Tongue (tissue), 2 donors: ENCODE measurements around the gene GRM1. TPM values are rescaled to one million over a fixed set of nuclear protein-coding genes. Genes with fewer than 3 reads are reported as not detected.

ENCODE experiments used
- DNase-seq: peaks from one replicate; pipeline ENCODE4 v3.0.0-alpha.2; 2015
- total RNA-seq: library from RNA; depleted of rRNA; stranded (reverse); fragments of >200 nt; gene quantifications from one replicate; pipeline ENCODE4 v1.2.3, GENCODE V29; 2014

The GRM1 gene
- total RNA-seq, 1 donor from 2014 or later = not detected

DNA sequence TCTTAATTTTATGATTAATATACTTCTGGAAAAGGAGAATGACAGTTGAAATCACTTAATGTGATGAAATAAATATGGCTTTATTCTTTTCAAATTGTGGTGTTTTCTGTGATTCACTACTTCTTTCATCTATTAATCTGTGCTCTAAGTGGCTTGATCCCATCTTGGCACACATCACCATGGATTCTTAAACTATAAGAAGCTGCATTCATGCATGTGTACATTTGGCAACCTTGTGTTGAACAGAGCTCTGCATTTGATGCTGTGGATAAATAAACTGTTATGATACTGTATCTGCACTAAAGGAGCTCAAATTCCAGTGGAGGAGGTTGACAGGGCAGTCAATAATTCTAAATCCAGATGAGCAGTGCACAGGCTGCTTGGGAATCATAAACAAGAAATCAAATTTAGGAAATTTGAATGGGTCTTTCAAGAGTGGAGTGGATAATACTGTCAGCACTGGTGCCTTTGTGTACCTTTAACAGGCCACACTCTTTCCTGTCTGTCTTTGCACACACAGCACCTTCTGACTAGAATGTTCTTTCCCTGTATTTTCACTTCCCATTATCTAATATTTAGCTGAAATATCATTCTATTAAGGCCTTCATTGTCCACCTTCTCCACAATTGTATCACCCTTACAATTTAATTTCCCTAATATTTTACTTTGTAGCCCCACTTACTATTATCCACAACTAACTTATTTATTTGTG lies 252.9 kb downstream of the GRM1 start:
- peak; percentile 47 for DNase-seq

DNA sequence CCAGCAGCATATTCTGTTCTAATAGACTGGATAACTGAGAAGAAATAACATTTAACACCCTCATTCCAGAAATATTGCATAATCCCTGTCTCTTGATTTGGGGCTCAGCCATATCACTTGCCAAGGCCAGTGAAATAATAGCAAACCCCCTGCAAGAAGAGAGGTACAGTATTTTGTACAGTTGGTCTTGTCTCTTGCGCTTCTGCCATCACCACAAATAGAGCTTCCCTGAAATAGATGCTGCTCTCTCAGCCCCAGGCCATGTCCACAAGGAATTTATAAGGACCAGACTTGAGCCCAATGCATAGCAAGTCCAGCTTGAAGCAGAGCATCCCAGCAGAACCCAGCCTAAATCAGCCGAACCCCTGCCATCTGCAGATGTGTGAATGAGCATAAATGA lies 254.0 kb downstream of the GRM1 start:
- DNase-seq = no peak

DNA sequence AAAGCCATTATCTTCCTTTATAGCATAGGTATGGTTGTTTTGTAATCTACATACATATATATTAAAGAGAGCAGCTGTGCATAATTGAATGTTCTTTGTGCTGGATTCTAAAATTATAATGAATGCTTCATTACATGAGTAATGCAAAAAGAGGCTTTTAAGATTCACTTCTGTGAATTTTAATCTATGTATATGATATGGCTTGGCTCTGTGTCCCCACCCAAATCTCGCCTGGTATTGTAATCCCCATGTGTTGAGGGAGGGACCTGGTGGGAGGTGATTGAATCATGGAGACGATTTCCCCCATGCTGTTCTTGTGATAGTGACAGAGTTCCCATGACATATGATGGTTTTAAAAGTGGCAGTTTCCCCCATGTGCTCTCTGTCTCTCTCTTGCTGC lies 255.4 kb downstream of the GRM1 start:
- no peak for DNase-seq

DNA sequence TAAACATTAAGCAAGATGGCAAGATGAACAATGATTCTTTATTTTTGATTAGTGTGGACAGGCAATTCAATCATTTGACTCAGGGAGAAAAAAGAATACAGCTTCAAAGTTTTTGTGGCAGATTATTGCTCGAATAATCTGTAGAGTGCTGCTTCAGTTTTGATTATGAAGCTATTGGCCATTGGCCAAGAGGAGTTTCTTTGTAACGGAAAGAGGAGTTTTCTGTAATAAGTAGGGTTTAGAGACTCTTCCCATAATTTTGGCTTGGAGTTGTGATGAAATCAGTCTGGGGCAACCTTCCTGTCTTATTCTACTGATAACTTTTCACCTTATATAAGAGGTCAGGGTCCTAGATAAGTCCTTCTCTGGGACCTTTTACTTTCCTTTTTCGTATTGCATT lies 258.1 kb downstream of the GRM1 start:
- DNase-seq = peak; percentile 10

DNA sequence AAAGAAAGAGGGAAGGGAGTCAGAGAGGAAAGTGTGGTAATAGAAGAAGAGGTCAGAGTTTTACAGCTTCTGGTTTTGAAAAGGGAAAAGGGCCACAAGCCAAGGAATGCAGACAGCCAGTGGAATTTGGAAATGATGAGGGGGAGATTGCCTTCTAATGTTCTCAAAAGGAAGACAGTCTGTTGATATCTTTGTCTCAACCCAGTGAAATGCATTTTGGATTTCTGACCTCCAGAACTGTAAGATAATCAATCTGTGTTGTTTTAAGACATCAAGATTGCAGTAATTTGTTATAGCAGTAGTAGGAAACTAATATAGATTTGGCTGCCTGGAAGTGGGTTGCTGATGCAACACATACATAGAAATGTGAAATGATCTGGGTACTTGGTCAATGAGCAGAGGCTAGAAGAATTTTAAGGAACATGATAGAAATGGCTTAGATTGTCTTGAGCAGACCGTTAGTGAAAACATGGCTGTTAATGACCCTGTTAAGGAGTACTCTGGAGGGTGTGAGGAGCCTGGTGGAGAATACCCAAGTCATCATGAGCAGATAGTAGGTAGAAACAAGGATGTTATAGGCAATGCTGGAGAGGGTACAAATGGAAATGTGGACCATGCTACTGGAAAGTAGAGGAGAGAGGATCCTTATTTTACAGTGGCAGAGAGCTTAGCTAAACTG lies 259.0 kb downstream of the GRM1 start:
- no peak for DNase-seq

DNA sequence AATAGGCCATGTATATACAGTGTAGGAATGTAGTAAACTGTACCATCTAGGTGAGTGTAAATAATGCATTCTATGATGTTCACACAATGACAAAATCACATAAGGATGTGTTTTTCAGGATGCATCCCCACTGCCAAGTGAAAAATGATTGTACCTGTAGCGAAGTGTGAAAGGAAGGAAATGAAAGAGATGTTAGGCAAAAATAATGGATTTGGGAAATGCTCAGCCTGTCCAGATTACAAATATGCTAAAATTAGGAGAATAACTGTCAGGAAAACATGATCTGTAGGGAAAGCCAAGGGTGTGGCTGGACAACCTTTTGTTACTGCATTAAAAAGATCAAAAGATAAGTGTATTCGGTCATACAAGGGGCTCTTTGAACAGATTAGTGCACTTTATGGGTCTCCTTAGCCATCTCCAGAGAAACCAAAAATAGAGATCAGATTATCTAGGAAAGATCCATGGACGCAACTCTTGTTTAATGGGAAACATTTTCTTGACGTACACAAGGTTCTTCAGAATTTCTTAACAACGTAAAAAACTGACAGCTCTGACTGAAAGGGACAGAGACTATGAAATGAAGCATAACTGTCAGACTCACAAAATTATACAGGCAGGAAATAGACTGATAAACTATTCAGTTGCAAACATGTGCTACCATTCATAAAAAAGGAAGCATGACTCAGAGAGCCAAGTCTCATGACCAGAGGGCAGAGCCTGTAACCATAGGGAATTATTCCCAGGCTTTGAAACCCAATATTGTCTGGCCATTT lies 261.1 kb downstream of the GRM1 start:
- DNase-seq = peak; percentile 10

DNA sequence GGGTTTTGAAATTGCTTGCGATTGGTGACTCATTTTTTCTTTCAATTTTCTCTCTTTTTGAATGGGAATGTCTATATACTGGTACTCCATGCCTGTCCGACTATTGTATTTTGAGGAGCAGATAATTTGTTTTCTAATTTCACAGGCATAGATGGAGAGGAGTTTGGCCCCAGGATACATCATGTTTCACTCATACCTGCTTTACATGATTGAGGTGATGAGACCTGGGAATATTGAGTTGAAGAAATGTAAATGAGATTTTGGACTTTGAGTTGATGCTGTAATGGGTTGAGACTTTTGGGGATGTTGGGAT lies 261.7 kb downstream of the GRM1 start:
- no peak for DNase-seq

DNA sequence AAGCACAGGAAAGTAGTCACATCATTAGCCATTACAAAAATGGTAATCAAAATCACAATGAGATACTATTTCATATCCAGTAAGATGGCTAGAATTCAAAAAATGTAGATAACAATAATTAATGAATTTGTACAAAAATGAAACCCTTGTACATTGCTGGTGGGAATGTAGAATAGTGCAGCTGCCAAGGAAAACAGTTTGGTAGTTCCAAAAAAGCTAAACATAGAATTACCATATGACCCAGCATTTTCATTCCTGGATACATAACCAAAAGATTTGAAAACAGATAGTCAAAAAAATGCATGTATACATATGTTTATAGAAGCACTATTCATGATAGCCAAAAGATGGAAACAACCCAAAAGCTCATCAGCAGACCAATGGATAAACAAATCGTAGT lies 263.6 kb downstream of the GRM1 start:
- no peak for DNase-seq

DNA sequence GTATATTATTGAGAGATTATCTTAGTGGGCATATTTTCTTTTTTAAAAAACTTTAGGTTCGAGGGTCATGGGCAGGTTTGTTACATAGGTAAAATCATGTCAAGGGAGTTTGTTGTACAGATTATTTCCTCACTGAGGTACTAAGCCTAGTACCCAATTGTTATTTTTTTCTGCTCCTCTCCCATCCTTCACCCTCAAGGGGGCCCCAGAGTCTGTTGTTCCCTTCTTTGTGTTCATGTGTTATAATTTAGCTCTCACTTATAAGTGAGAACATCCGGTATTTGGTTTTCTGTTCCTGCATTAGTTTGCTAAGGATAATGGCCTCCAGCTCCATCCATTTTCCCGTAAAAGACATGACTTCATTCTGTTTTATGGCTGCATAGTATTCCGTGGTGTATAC lies 266.8 kb downstream of the GRM1 start:
- no peak for DNase-seq

DNA sequence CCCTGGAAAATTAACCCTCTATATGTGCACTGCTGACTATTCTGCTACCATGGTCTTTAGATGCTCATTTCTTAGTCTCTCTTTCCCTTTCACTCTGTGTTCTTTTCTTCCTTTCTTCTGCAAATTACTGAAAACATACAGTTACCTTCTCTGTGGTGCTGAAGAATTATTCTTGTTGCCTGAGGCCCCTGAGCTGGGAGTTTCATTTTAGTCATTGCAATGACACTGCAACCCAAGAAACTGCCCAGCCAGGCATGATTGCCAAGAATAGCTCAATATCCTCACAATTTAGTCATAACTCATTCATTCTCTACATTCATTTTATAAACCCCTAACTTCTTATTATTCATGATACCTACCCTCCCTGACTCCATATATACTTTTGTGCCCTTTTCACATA lies 269.0 kb downstream of the GRM1 start:
- no peak for DNase-seq

DNA sequence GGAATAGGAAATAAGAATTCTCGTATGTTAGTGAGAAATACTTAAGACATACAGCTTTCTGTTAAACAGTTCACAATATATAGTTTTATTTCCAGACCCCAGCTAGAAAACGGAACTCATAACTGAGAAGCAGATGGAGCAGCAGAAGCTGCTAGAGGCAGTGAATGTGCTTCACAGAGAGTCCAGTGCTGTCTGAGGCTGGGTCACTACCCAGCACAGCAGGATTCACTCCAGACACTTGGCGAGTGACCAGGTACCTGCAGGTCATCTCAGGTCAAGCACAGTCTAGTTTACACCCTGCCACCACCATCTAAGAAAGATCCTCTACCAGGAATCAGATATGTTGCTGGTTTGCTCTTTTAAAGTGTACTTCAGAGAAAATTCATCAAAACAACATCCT lies 271.7 kb downstream of the GRM1 start:
- DNase-seq = no peak

DNA sequence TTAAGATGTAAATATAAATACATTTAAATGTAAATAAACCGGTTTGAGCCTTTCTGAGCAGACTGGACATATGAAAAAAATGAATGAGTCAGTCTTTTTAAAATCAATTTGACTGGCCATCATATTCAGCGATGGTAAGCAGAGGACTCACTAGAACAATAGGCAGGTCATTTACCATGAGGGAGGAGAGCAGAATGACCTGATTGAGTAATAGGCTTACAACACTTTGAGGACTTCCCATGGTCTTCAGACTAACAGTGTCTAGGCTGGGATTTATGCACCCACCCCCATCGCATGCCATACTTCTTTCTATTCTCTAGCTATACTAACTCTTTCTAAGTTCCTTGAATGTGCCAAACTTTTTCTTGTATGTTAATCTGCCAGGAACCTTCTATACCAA lies 272.9 kb downstream of the GRM1 start:
- no peak for DNase-seq

DNA sequence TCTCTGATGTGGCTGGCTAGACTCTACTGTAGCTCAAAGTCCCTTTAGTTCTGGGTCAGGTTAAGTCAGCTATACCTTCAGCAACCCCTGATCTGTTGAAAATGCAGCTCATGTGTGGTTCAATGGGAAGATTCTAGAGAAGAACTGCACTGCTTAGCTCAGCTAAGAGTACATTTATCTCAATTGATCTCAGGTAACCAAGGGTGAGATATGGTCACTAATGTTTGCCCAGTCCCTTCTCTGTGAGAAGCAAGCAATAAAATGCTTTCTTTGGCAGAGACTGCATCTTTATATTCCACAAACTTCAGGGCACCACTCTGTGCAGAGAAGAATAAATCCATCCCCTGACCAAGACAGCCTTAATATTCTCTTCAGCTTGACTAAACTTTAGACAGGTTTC lies 274.1 kb downstream of the GRM1 start:
- DNase-seq = no peak

DNA sequence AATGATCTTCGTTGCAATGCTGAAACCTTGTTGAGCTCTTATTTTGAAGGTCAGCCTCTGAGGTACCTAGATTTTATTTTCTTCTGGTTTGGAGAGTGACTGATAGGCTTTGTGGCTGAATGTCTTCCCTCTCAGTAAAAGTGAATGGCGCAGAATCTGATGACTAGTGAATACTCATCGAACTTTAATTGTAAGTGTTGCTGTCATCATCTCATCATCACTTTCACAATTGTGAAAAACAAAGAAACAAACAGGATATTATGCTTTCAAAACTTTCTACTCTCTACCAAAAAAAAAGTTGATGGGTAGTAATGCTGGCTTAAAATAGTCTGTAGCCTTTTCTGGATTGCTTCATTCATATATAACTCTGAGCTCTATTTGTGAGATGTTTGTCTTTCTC lies 275.3 kb downstream of the GRM1 start:
- DNase-seq = no peak

DNA sequence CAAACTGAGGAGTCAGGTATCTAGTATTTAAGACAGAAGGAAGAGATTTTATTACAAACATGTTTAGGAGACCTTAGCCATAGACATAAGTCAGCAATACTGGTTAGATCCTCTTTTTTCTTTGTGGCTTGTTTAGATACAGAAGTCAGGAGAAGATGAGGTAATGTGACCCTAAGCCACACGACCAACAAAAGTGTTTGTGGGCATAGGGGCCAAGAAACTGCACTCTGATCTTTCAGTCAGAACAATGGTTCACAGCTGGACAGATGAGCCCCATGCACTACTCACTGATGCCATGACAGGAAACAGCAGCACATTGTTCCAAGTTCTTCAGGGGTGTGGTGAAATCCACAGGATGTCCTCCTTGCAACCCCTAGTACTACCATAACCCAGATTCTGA lies 276.2 kb downstream of the GRM1 start:
- DNase-seq = no peak

DNA sequence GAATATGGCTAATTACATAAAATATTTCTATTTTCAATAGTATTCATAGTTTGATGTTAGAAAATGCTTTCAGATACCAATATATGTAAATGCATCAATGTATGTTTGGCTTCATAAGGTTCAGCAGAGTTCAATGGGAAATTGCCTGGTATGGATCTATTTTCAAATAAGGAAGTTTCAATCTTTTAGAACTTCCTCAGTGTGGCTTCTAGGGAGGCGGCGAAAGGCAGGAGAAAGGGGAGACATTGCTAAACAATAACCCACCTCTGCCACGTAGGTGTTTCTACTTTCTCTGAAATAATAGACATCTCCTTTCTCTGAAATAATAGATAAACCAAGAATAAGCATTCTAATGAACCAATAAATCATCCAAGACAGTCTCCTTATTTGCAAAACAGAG lies 277.1 kb downstream of the GRM1 start:
- no peak for DNase-seq

DNA sequence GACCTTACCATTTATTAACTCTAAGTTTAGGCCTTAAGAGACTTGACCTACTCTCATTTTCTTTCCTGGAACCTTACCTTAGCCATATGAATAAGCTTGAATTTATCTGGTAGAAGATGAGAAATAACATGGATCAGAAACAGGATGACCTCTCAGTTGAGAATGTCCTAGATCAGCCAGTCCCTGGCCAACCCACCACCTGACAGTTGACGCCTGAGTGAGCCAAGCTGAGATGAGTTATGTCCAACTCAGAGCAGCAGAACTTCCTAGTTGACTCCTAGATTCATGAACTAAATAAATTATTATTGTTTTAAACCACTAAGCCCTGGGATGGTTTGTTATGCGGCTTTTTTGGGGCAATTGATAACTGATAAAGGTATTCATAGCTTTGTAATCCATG lies 281.8 kb downstream of the GRM1 start:
- DNase-seq = no peak

DNA sequence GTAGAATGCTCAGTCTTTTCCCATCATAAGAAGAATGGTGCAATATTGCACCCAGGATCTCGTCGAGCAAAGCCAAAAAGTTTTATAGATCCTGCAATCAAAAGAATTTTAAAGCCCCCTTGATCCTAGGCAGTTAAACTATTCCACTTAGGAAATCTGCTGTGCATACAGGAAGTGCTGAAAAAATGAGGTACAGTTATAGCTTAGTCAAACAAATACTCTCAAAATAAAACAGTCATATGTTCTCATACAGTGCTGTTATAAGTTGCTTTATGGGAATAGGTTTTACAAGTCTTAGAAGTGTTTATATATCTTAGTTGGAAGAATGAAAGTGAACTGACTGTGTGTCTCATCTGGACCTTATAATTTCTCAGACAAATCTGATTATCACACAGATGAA lies 282.2 kb downstream of the GRM1 start:
- no peak for DNase-seq

DNA sequence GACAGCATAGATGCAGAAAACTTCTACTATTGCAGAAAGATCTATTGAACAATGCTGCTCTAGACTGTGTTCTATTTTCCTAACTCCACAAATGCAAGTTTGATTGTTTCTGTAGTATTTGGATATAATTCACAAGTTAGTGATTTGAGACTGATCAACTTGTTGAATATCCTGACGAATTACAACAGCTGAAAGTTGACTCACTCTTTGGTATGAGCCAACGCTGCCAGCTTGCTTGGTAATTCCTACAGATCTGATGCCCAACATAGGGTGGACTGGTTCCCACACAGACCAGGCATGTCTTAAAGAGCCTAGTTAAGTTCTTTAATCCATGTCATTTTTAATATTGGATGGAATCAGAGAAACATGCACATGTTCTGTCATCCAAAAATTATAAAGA lies 283.7 kb downstream of the GRM1 start:
- DNase-seq = peak; percentile 90

DNA sequence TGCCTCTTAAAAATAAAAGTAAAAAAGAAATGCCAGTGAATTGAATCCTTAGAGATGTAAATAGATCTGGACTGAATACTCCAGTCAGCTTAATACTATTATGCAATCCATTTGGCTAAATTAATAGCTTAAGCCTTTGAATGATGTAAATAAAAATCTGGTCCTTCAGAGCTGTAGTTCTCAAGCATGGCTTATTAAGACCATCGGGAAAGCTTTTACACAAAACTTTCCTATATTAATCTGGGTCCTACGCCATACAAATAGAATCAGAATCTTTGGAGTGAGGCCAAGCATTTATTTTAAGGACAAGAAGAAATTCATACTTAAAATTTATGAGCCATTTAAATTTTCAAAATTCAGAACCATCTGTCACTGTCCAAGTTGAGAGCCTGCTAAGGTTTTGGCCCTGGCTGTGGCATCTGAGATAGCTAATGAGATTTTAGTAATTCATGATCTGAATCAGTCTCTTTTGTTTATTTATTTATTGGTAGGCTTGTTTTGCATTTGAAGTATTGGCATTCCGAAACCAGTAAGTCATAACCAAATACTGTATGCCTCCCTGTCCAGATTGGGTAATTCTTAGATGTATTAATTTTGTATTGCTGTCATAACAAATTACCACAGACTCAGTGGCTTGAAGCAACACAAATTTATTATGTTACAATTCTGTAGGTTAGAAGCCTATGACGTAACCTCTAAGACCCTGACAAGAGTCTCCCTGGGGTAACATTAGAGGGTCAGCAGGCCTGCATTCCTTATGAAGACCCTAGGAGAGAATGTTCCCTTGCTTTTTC lies 286.7 kb downstream of the GRM1 start:
- peak; percentile 20 for DNase-seq

DNA sequence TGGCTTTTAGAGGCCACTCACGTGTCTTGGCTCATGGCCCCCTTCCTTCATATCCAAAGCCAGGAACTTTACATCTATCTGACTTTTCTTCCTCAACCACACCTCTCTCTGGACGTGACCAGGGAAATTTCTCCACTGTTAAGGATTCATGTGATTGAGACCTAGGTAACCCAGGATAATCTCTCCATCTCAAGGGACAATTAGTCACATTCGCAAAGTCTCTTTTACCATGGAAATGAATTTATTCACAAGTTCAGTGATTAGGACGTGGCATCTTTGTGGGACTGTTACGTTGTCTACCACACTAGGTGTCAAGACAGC lies 287.3 kb downstream of the GRM1 start:
- no peak for DNase-seq

DNA sequence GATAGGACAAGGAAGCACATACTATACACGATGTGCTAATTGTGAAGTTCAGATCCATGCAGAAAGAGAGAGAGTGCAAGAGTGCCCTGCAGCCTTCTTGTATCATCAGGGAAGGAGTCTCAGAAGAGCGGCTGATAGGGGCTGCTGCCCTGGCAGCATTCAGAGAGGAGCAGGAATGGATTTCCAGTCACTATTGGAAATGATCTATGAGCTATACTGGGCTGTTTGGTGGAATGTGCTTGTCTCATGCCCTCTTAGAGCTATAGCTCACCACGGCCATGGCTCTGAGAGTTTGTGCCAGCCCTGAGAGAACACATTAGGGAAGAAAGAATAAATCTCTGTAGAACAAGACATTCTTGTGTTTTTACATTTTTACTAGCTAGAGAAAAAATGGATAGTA lies 302.2 kb downstream of the GRM1 start:
- no peak for DNase-seq

DNA sequence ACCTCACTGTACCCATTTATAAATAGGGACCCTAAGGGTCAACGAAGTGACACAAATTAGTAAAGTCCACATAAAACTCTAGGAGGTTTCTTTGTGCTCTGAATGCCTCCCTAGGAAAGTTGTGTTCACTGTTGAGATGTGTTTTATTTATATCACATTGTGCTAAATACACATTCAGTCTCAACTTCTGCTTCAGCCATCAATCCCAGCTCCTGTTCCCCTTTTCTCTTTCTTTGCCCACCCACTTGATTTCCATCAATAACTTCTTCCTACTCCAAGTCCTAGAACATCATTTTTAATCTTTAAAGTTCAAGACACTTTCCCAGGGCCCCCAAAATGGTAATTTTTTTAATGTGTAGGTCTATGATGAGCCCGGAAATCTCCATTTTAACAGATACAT lies 306.5 kb downstream of the GRM1 start:
- DNase-seq = no peak
